ENCODE measurements around the gene SPATA12. TPM values are rescaled to one million over a fixed set of nuclear protein-coding genes. Genes with fewer than 3 reads are reported as not detected.

The SPATA12 gene
- total RNA-seq, 1 experiment from 2014 or later, result 0.22 TPM

- Histone ChIP-seq H4K20me1 (ENCODE audit: control insufficient read depth, insufficient read depth, insufficient read length) (no peaks in the 10 kb centered on the region), H3K79me1 (ENCODE audit: insufficient read depth, low read depth, low read length, poor library complexity, severe bottlenecking) (no peaks in the 10 kb centered on the region), H3K9ac (ENCODE audit: extremely low read depth, insufficient read length, low read length) (no peak overlapping the region), H4K8ac (replicated peaks; ENCODE audit: insufficient read length, low read depth, low read length) (no peak overlapping the region), H3K4ac (ENCODE audit: low read depth, low read length) (no peak overlapping the region), H4K91ac (ENCODE audit: insufficient read length, low read depth, low read length) (no peak overlapping the region), H2AK5ac (ENCODE audit: insufficient read length, low read length) (no peak overlapping the region), H2BK20ac (ENCODE audit: low read depth, low read length, poor library complexity, severe bottlenecking) (no peak overlapping the region), H4K5ac (ENCODE audit: insufficient read length, low read depth, low read length) (no peak overlapping the region), H3K4me2 (ENCODE audit: insufficient read depth, insufficient read length, low read length) (no peak overlapping the region), H3K14ac (ENCODE audit: insufficient read depth, low read length) (no peak overlapping the region), H2BK15ac (ENCODE audit: low read depth, low read length) (no peak overlapping the region), H3K18ac (ENCODE audit: insufficient read length, low read depth, low read length) (no peak overlapping the region), H2BK12ac (ENCODE audit: insufficient read length, low read depth, low read length) (no peak overlapping the region), H3T11ph (ENCODE audit: low read length) (no peak overlapping the region), H3K79me2 (ENCODE audit: insufficient read depth, low read length) (no peaks in the 10 kb centered on the region), H3K9me3 (ENCODE audit: control insufficient read depth, low read depth, low read length) (no peaks in the 10 kb centered on the region), H2BK5ac (ENCODE audit: insufficient read length, low read length) (no peak overlapping the region), H3K27me3 (ENCODE audit: insufficient read depth, low read length) (no peaks in the 10 kb centered on the region; the same call in 1 of the 2 replicates), H2BK120ac (ENCODE audit: low read depth, low read length, poor library complexity, severe bottlenecking) (no peak overlapping the region), H2AFZ (ENCODE audit: low read length) (no peak overlapping the region), H3K27ac (ENCODE audit: insufficient read length, low read depth, low read length) (no peak overlapping the region), H3K23me2 (ENCODE audit: insufficient read length, low read depth, low read length, poor library complexity, severe bottlenecking) (no peaks in the 10 kb centered on the region), H3K23ac (ENCODE audit: insufficient read length, low read depth, low read length) (no peak overlapping the region), H3K4me1 (ENCODE audit: insufficient read depth, low read length) (no peaks in the 10 kb centered on the region), H3K56ac (ENCODE audit: insufficient read length, low read depth, low read length) (no peak overlapping the region)
- H3K4me3 Mint-ChIP-seq, result no peak overlapping the region
- H3K27ac Mint-ChIP-seq, result no peak overlapping the region
- no CpG with 5 or more reads among the region's 3 CpGs for WGBS (ENCODE audit: extremely low coverage, insufficient read length, low lambda C conversion rate)
- peaks cover 43% of the 10 kb centered on the region for H3K27me3 Mint-ChIP-seq (ENCODE audit: low read depth)
- DNase-seq, result no peak
- no peaks in the 10 kb centered on the region for H3K9me3 Mint-ChIP-seq
- TF ChIP-seq, protein P1, sequence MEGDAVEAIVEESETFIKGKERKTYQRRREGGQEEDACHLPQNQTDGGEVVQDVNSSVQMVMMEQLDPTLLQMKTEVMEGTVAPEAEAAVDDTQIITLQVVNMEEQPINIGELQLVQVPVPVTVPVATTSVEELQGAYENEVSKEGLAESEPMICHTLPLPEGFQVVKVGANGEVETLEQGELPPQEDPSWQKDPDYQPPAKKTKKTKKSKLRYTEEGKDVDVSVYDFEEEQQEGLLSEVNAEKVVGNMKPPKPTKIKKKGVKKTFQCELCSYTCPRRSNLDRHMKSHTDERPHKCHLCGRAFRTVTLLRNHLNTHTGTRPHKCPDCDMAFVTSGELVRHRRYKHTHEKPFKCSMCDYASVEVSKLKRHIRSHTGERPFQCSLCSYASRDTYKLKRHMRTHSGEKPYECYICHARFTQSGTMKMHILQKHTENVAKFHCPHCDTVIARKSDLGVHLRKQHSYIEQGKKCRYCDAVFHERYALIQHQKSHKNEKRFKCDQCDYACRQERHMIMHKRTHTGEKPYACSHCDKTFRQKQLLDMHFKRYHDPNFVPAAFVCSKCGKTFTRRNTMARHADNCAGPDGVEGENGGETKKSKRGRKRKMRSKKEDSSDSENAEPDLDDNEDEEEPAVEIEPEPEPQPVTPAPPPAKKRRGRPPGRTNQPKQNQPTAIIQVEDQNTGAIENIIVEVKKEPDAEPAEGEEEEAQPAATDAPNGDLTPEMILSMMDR (conservative IDR thresholded peaks at IDR 0.05), result no peak
- peaks cover 11 to 15% of the 10 kb centered on the region in 2 experiments for H3K4me1 Mint-ChIP-seq
- peaks cover 0 to 4% (median 0%) of the 10 kb centered on the region in 3 experiments; a peak in 1 of 7 replicates for H3K36me3 Mint-ChIP-seq (ENCODE audit: insufficient read depth in 1 of 3, low read depth in 3 of 3)
Observed at GRCh38 chr3:57081173-57081572, 20.7 kb downstream of the SPATA12 start.
